GM19099 (cell line): ENCODE measurements around the gene IGLL5.
A peak's percentile ranks its signal among the peaks of the same experiment; 100 is the strongest.

ENCODE experiments used
- POLR2A ChIP-seq: IDR thresholded peaks from 3 replicates; pipeline ENCODE4 v1.6.1; 2011; ENCODE audit warnings: low read depth; ENCODE audit not compliant: insufficient read length; ENCODE audit errors: extremely low read depth

IGLL5 gene

DNA sequence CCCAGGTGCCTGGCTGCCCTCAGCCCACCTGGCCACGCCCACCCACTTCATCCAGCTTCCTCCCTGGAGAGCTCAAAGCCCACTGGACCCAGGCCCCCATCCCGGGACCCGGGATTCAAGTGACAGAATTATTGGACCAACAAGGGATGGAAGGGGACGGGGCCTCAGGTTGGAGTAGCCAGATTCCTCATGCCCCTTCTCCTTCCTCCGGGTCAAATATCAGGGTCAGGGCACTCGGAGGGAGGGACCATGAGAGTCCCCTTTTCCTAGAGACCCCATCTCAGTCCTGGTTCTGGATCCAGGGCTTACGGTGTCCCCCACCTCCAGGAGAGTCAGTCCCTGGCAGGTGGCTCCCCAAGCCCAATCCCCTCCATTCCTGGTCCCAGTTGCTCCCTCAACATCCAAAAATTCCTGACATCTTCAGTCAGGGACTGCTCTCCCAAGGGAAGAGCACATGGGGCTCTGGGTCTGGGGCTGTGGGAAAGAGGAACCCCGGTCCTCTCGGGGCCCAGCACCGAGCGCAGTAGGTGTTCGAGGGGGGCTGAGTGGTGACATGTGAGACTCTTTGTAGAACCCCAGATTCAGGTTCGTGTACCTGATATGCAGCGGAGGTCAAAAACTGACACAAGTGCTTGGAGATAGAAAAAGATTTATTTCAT is 37.7 kb downstream of the IGLL5 start:
- TF ChIP-seq POLR2A, result no peak

DNA sequence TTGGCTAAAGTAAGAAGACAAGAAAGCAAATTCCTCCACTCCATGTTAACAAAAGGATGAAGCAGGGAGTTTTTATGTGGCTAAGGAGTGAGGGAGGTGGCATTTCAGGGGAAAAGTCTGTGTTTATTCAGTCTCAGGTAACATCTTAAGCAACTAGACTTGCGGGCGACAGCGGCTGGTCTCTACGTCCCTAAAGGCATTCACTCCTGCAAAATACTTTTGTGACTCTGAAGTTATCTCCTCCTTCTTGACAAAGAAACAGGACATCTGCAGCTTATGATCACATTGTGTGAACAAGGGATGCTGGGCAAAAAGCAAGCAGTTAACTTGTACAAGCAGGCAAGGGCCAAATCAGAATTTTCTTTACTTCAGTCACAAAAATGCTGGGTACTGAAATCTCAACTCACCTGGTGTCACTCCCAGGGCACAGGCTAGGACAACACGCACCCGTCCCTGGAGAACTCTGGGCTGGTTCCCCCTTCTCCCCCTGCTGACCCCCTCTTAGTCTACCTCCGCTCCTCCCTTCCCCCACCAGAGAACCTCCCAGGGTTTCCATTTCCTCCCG is 38.3 kb downstream of the IGLL5 start:
- TF ChIP-seq POLR2A, result no peak

DNA sequence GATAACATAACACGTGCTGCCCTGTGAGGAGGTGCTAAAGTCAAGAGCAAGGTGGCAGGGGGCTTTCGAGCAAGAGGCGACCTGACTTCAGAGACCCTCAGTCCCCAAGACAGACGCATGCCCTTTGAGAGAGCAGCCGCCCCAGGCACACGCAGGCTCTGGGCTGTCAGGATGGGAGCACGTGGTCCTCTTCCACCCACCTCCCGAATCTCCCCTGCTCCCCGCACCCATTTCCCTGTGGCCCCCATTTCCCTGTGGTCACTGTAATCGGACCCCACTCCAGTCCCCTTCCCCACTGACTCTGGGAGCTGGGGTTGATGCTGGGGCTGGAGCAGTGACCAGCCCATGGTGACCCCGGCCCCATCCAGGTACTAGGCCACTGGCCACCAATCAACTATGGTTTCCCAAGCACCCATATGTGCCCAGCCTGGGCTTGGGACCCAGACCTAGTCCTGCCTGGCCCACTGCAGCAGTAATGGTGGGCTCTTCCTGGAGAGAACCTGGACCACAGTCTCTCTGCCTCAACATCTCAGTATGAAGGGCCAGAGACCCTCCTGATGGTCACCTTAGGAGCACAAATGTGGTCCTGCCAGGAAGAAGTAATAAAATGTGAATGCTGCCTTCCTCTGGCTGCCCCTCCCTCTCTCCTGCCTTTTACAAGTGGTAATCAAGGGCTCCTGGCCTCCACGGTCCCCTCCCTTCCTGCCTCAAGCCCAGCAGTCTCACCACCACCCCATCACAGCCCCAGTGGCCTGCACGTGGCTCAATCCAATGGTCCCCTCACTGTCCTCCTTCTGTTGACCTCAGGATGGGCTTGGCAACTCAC is 39.0 kb downstream of the IGLL5 start:
- TF ChIP-seq POLR2A, result no peak

GRCh38 chr22:22927196-22927887 is 39.7 kb downstream of the IGLL5 start:
- TF ChIP-seq POLR2A, result no peak

DNA sequence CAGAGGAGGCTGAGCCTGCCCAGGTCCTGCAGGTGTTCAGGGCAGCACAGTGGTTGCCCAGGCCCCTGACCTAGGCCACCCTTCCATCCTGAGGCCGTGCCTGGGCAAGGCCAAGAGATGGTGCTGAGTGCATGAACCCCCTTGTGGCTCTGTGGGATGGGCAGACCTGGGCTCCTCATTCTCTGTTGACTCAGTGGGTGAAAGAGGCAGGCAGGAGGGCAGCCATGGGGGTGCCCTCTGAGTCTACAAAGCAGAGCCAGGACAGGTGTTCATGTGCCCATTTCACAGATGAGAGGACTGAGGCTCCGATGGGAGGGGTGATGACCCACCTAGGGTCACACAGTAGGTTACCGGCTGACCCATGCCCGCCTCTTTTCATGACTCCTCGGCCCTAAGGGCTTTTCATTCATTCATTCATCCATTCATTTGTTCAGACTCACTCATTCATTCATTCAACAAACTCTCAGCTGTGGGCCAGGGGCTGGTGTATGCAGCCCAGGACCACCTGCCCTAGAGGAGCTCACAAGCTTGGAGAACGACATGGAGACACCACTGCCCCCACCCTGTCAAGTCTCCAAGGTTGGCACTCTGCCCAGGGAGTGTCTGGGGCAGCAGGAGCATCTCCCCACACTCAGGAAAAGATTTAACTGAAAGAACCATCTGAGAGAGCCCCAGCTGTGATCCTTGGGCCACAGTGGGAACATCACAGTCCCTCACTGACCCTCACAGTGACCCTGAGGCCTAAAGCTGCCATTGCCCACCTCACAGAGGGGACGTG is 40.5 kb downstream of the IGLL5 start:
- no peak for TF ChIP-seq POLR2A

GRCh38 chr22:22928666-22929380 is 41.2 kb downstream of the IGLL5 start:
- TF ChIP-seq POLR2A, result peak; percentile 34

GRCh38 chr22:22929381-22930221 is 42.0 kb downstream of the IGLL5 start:
- TF ChIP-seq POLR2A, result no peak

DNA sequence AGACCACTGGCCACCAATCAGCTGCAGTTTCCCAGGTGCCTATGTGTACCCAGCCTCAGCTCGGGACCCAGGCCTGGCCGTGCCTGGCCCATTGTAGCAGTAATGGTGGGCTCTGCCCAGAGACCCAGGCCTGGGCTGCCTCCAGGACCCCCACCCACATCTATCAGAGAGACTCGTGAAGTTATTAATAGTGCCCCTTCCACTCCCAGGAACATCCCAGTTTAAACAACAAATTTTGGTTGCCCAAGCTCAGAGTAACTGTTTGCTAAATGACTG is 42.5 kb downstream of the IGLL5 start:
- TF ChIP-seq POLR2A, result no peak

- TF ChIP-seq POLR2A, result no peak
These were observed 43.2 kb downstream of the IGLL5 start for GRCh38 chr22:22930571-22931556.

- no peak for TF ChIP-seq POLR2A
These were observed 44.1 kb downstream of the IGLL5 start for GRCh38 chr22:22931557-22932270.

- TF ChIP-seq POLR2A, result no peak
These were observed 44.9 kb downstream of the IGLL5 start for GRCh38 chr22:22932512-22932941.
